HG03108 (cell line): Measurements from ENCODE around the gene ACOXL.

Experiments used
- ATAC-seq: cut with Tn5 transposase; IDR thresholded peaks from one replicate; pipeline ENCODE4 v1.9.1; 2021; ENCODE audit warnings: moderate library complexity; ENCODE audit not compliant: unreplicated experiment

ACOXL gene

DNA sequence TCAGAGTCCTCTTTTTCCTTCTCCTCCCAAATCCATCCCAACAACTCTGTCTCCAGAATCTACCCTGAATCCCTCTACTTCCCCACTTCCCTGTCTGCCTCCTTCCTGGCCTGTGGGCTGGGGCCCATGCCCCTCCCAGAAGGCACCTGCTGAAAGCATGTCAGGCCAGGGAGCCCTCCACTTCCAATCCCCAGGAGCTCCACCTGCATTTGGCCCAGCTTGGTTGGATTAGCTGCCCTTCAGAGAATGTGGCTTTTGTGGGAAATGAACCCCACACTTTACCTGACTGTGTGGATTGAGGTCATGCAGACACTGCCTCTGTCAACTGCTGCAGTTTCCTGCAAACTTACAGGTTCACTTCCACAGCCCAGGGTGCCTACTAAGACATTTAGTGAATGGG is 58.5 kb downstream of the ACOXL start:
- ATAC-seq = no peak

DNA sequence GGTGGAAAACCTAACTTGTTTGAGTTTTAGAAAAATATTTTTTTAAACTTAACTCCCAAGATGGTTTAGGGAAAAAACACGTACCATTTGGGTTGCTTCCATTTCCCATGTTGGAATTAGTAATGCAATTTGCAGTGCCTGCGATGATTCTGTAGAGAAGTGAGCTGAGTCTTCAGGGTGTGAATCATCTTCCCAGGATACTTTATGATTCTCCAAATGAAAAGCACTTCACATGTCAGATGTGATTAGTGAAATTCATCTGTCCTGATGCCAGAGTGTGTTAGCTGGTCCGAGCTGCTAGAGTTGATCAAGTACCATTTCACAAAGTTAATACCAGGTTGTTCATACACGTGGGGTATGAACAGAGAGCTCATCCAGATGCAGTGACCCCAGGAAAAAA is 59.1 kb downstream of the ACOXL start:
- ATAC-seq = no peak

DNA sequence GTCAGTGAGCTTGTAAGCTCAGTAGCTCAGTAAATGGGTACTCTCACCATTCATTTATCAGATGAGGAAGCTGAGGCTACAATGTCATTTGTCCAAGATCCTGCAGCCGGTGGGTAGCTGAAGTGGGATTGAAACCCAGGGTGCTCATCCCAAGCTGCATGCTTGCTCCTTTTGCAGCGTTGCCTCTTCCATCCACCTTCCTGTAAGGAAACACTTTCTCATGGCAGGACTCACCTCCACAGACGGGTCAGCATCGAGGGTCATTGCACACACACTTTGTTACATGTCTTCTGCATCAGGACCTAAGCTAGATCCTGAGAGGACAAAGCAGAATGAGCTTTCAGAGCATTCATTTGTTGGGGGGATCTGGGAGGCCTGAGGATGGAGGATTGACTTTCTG is 60.7 kb downstream of the ACOXL start:
- no peak for ATAC-seq

DNA sequence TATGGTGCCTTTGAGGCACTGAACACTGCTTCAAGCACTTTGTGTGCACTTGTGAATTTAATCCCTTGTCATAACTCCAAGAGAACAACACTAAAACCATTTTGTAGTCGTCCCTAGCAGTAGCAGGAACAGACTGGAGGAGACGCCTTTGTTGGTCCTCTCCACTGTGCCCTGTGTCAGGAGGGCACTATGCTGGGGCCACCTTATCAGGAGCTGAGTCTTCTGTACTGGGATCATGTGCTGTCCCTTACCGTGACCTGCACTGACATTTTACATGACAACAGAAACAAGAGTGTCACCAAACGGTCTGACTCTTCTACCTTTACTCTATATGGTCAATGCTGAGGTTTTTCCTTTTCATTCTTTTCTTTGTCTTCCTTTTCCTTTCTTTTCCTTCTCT is 62.0 kb downstream of the ACOXL start:
- no peak for ATAC-seq

DNA sequence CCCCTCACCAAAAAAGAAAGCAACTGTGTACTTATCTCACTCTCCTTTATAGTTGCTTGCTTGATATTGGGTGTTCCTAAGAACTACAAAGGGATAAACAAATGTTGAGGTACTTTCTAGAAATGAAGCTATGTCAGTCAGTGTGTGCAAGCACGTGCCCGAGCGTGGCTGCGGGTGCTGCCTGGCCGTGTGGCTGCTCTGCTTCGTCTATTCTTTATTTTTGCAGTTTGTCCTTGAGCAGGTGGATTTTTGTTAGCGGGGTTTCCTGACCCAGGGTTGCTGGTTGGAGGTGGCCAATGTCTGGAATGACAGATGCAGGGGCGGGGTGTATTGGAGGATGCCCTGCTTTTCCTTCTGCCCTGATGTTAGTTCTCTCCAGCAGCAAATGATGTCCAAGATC is 62.6 kb downstream of the ACOXL start:
- no peak for ATAC-seq

DNA sequence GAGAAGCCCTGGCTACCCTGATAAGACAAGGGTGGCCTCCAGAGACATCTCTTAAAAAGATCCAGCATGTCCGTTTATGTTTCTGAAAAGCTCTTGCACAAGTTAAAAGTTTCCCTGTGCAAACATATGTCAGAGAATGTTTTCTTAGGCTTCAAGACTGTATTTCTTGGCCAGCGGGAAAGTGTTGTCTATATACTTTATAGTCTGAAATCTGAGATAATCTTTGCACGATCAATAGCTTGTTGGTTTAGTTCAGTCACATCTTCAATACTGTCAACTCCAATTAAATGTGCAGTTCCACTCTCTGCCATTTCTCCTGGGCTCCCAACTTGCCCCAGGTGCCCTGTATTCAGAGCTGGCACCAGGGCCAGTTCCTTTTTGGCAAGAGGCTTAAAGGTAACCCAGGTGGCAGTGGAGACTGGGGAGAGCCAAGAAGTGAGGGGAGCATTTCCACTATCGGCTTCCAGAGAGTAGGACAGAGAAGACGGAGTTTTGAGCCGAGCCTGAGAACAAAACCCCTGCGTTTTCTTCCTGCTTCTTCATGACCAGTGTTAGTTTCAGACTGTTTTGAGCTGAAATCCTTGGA is 64.4 kb downstream of the ACOXL start:
- ATAC-seq = no peak

DNA sequence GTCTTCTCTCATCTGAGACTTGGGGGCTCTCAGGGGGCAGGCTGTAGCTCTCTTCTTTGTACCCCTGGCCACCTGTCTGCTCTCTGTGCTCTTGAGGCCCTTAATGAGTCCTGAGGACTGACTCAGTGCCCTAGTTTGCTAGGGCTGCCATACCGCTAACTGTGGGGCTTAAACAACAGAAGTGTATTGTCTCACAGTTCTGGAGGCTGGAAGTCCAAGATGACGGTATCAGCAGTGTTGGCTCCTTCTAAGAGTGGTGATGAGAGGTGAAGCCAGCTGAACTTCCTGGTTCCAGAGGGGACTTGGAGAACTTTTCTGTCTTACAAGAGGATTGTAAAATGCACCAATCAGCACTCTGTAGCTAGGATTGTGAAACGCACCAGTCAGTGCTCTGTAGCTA is 67.0 kb downstream of the ACOXL start:
- ATAC-seq = no peak

DNA sequence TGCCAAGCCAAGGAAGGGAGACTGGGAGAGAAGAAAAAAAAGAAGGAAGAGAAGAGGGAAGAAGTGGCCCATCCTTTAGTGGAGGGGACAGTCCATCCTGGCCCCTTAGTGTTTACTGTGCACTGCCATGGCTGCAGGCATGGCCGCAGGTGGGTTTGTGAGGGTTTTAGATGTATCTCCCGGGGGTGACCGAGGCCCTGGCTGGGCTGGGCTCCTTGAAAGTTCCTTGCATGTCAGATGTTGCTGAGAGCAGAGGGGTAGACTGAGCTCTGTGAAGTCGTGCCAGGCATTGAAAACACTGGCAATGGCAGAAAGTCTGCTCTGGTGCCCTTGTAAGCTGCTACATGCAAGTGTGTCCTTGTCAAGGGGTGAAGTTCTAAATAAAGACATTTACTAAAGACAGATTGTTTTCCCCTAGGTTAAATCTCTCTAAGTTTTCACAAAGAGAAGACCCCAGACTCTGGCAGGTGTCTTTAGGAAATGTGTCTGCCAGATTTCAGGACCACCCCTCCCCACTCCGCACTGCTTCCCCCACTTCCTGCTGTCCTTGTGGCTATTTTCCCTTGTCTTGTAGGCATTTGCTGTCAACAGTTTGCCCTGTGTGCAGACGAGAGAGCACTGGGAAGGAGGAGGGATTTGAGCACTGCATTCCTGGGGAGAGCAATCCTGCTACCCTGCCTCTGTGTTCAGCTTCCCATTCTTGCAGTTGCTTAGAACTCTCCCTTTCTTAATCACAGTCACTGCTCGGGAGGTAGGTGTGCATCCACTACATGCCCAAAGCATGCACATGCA is 68.4 kb downstream of the ACOXL start:
- no peak for ATAC-seq

DNA sequence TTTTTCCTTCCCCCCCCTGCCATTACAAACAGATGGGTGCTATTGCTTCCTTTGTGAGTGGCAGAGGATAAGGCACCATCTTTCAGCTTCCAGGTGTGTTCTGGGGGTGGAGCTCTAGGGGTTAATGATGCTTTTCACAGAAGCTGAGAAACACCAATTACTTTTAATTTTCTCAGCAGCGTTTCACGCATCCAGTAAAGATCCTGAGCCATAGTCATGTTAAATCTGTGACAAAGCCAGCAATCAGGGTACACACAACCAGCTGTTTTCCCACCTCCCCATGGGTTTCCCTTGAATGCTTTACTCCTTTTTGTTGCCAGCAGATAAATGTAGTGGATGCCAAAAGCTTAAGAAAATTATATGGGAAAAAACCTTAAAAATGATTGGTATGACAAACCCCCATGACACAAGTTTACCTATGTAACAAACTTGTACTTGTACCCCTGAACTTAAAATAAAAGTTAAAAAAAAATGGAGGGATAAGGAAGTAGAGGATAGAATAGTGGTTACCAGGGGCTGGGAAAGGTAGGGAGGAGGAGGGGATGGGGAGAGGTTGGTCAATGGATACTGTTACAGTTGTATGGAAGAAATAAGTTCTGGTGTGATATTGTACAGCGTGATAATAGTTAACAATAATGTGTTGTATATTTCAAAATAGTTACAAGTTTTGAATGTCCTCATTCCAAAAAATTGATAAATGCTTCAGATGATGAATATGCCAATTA is 70.0 kb downstream of the ACOXL start:
- no peak for ATAC-seq

DNA sequence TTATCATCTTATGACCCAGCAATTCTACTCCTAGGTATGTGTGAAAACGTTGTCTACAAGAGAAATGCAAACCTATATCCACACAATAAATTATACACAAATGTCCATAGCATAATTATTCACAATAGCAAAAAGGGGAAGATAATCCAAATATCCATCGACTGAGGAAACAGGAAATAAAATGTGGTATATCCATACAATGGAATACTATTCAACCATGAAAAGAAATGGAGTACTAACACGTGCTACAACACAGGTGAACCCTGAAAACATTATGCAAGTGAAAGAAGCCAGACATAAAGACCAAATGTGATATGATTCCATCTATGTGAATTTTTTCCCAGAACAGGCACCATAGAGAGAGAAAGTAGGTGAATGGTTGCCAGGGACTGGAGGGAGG is 72.1 kb downstream of the ACOXL start:
- no peak for ATAC-seq

DNA sequence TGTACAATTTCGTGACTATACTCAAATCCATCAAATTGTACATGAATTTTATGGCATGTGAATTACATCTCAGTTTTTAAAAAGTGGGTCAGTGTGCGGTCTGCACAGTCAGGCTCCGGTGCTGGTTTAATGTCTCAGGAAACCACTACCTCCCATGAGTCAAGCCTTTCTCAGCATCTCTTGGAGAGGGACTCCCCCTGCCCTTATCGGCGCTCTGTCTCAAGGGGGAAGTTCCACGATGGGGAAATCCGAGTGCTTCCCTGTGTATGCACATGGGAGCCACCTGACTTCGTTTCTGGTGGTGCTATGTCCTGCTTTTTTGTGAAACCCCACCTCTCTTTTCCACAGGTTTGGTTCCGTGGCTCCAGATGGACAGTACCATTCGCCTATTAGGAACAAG is 72.5 kb downstream of the ACOXL start:
- ATAC-seq = peak; percentile 63

DNA sequence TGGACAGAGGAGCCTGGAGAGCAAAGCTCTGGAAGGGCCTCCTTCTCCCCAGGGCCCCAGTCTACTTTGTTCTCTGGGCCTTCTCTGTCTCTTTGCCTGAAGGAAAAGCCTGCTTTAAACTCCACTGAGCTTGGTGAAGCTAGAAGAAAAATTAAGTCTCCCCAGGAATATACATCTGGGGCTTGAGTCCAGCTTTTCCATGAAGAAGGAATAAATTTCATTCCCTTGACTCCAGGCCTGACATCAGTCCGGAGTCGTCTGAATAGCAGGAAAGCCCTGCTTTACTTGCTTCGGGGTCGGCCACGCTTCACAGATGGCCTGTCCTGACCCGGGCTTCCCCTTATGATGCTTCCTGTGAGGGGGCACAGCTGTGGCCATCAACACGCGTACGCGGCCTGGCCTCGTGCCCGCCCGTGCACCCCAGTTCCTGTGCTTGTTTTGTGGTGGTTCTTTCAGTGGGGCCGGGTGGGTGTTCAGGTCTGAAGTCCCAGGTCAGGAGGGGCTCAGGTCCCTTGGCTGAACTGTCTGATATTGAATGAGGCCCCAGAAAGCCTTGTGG is 73.6 kb downstream of the ACOXL start:
- ATAC-seq = no peak

DNA sequence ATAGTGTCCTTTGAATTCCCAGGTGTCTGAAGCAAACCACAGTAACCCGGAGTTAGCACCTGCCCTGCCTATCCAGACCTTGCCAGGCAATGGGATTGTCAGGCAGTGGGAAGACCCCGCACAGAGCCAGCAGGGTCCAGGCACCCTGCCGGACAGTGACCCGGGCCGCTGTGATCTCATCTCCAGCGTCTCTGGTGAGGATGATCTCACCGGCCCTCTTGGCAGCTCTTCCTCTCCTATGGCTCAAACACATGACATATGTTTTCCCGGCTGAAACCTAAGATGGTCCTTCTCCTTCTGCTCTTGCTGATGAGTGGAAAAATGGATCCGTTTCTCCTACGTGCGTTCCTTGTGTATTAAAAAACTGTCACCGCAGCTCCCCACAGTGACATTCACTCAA is 75.1 kb downstream of the ACOXL start:
- no peak for ATAC-seq

DNA sequence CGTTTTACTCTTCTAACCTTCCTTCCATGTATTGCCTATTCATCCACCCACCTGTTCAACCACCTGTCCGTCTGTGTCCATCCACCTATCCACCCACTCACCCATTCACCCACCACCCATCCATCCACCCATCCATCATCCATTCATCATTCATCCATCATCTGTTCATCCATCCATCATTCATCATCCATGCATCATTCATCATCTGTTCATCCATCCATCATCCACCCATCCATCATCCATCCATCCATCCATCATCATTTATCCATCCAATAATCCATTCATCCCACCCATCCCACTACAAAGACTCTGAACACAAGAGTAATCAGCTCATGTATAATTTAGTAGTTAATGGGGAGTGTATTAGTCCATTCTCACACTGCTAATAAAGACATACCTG is 78.0 kb downstream of the ACOXL start:
- ATAC-seq = no peak

DNA sequence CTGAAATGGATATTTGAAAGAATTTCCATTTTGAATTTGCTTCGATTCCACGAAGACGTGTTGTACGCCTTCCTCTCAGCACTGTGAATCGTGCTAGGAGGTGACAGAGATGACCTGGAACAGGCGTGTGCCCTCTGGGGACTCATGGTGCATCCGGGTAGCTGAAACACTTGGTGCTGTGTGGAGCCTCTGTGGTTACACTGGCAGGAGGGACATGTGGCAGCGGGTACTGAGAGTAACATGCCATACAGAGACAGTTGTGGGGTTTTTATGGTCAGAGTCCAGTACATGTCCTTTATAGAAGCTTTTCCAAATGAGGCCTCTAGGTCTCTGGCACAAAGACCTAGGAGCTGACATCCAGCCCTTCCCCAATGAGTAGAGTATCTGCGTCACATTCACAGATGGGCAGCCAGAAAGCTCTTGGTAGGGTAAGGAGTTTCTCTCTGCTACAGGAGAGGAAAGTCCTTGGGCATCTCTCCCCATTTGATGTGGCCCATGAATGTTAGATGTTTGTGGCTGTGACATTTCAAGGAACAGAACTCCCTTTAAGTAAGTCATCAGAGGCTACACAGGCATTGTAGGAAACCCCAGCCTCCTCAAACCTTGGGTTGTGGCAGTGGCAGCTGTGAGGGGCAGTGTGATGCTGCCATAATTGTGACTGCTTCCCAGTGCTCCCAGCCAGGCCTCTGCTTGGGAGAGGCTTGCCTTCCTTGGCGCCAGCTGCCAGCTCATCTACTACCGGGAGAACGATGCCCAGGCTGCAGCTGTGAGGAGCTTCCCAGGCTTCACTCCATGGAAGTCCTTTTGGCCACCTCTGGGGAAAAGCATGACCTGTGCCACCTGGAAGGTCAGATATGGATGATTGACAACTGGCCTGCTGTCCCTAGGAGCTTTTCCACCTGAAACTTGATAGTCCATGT is 80.6 kb downstream of the ACOXL start:
- no peak for ATAC-seq

DNA sequence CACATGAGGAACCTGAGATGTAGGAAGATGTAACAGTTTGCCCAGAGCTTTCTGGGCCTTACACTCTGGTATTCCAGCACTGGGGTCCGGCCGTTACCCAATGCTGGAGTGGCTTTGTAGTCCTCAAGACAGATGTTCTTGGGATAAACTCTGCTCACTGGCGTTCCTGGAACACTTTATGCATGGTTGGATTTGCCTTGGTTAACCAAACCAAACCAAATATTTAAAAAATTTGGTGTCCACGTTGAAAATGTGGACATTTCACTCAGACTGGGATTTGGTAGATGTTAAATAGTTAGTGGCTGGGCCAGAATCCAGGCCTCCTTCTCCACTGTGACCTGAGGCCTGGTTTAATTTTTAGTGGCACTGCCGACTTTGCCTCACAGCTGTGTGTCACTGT is 81.5 kb downstream of the ACOXL start:
- no peak for ATAC-seq

DNA sequence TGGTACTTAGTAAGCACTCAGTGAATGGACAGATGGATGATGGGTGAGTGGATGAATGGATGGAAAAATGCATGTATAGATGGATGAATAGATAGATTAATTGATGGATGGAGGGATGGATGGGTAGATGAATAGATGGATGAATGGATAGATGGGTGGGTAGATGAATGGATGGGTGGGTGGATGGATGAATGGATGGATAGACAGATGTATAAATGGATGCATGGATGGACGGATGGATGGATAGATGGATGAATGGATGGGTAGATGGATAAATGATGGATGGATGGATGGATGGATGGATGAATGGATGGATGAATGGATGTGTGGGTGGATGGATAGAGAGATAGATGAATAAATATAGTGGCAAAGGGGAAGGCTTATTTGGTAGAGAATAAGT is 83.6 kb downstream of the ACOXL start:
- no peak for ATAC-seq

DNA sequence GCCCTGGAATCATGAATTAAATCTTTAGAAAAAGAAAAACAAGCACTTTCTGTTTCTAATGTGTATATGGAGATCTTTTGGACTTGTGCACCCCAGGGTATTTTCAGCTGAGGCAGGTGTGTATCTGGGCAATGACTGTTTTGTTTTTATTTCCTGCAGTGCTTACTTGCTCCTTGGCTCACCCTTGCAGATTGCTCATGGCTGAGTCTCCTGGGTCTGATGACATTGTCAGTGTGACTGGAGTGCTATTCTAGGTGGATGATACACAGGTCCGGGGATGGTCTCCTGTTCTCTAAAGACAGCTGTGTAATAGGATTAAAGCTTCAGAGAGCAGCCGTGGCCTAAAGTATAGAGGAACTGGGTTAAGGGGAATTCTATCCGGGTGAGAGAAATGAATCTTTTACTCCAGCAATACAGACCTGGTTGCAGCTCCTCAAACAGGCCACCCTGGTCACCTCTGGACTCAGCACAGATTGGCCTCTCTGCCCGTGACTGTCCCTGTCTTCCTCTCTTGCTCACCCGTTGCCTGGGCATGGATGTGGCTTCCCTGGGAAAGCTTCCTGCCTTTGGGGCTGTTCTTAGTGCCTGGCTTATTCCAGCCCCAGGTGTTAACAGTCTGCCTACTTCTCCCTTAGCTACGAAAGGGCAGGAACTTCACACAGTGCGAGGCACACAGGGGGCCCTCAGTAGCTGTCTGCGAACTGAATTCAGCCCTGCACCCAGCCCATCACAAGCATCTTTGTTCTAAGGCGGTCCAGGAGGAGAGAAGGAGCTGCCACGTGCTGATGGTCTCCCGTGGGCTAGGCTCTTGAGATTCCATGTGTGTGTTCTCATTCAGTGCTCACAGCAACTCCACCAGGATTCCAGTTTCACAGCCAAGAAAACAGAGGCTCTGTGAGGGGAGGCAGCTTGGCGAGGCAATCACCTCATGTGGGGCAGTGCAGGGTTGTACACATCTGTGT is 84.3 kb downstream of the ACOXL start:
- ATAC-seq = no peak

DNA sequence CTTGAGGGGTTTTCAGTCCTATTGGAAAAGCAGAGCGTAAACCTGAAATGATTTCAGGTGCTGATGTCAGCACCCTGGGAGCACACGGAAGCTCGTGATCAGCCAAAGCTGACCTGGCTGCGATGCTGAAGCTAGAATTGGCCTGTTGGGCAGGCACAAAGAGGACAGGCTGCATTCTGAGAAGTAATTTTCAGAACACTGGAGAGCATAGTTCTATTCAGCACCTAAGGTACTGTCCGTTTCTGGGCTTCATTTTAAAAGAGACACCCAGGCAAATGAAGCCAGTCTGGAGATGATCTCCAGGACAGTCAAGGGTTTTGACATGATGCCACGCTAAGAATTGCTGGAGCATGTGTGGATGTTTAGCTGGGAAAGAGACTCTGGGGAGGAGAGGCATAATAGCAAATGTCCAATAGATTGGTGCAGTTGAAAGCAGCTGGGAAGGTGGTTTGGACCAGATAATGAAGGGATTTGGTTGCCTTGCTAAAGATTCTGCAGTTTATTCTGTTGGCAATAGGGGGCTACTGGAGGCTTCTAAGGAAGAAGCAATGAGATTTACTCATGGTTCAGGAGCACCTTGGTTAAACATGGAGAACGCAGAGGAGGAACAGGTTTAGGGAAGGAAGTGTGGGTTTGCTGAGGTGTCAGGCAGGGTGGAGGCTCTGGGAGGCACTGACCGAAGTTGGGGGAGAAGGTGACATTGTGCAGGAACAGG is 86.6 kb downstream of the ACOXL start:
- ATAC-seq = no peak
